ENCODE results near the gene PPP2R5D.

GRCh38 chr6:43001843-43002242, 17.5 kb downstream of the PPP2R5D start:
- TF ChIP-seq, protein P1, sequence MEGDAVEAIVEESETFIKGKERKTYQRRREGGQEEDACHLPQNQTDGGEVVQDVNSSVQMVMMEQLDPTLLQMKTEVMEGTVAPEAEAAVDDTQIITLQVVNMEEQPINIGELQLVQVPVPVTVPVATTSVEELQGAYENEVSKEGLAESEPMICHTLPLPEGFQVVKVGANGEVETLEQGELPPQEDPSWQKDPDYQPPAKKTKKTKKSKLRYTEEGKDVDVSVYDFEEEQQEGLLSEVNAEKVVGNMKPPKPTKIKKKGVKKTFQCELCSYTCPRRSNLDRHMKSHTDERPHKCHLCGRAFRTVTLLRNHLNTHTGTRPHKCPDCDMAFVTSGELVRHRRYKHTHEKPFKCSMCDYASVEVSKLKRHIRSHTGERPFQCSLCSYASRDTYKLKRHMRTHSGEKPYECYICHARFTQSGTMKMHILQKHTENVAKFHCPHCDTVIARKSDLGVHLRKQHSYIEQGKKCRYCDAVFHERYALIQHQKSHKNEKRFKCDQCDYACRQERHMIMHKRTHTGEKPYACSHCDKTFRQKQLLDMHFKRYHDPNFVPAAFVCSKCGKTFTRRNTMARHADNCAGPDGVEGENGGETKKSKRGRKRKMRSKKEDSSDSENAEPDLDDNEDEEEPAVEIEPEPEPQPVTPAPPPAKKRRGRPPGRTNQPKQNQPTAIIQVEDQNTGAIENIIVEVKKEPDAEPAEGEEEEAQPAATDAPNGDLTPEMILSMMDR (IDR thresholded peaks at IDR 0.05), result no peak
- no peak for TF ChIP-seq POLR2A (IDR thresholded peaks at IDR 0.05)

All from body of pancreas (tissue), 4 donors.